Activated CD4-positive, alpha-beta T cell treated with anti-CD3 and anti-CD28 coated beads, Interleukin-10, Interleukin-2, amounts not matched to agents 100 ng/mL and 50 ng/mL, durations not matched to agents 16 hours and 8 hours (primary cell): ENCODE data around the gene PCDHA1.

ENCODE experiments used
- DNase-seq: peaks from one replicate; pipeline ENCODE4 v3.0.0-alpha.2; 2020

Gene PCDHA1

GRCh38 chr5:140996060-140996459, 210.1 kb downstream of the PCDHA1 start:
- no peak for DNase-seq

- DNase-seq = no peak
Observed at GRCh38 chr5:140998921-140999410, 213.0 kb downstream of the PCDHA1 start.

- no peak for DNase-seq
Observed at GRCh38 chr5:141001446-141001843, 215.5 kb downstream of the PCDHA1 start.

- no peak for DNase-seq
Observed at GRCh38 chr5:141001844-141002604, 216.1 kb downstream of the PCDHA1 start.

- no peak for DNase-seq
Observed at GRCh38 chr5:141002605-141002965, 216.6 kb downstream of the PCDHA1 start.

- no peak for DNase-seq
Observed at GRCh38 chr5:141003031-141003430, 217.1 kb downstream of the PCDHA1 start.

- DNase-seq = no peak
Observed at GRCh38 chr5:141003791-141004611, 218.1 kb downstream of the PCDHA1 start.

- no peak for DNase-seq
Observed at GRCh38 chr5:141007791-141008190, 221.9 kb downstream of the PCDHA1 start.

GRCh38 chr5:141010047-141010793, 224.3 kb downstream of the PCDHA1 start:
- DNase-seq = no peak

GRCh38 chr5:141017943-141018342, 232.0 kb downstream of the PCDHA1 start:
- no peak for DNase-seq

- DNase-seq = no peak
Observed at GRCh38 chr5:141022384-141022783, 236.4 kb downstream of the PCDHA1 start.

- DNase-seq = no peak
Observed at GRCh38 chr5:141031006-141031405, 245.1 kb downstream of the PCDHA1 start.

- no peak for DNase-seq
Observed at GRCh38 chr5:141032626-141033025, 246.7 kb downstream of the PCDHA1 start.

- no peak for DNase-seq
Observed at GRCh38 chr5:141039061-141039460, 253.1 kb downstream of the PCDHA1 start.

GRCh38 chr5:141039517-141039916, 253.6 kb downstream of the PCDHA1 start:
- no peak for DNase-seq

- DNase-seq = peak; percentile 2
Observed at GRCh38 chr5:141040093-141040770, 254.3 kb downstream of the PCDHA1 start.

- peak; percentile 79 for DNase-seq
Observed at GRCh38 chr5:141040771-141041426, 255.0 kb downstream of the PCDHA1 start.

- DNase-seq = no peak
Observed at GRCh38 chr5:141041427-141041785, 255.5 kb downstream of the PCDHA1 start.

GRCh38 chr5:141042555-141042954, 256.6 kb downstream of the PCDHA1 start:
- no peak for DNase-seq

- DNase-seq = no peak
Observed at GRCh38 chr5:141050622-141051520, 264.9 kb downstream of the PCDHA1 start, which contains the start of gene PCDHB1. TSS of gene PCDHB1 (plus strand) at chr5:141051374. CDS start at chr5:141051471, 97 bp downstream.

GRCh38 chr5:141051521-141051866, 265.6 kb downstream of the PCDHA1 start:
- DNase-seq = no peak
